Left lung (tissue), 10 donors: ENCODE results near the gene GRID1. TPM values are rescaled to one million over a fixed set of nuclear protein-coding genes. Genes with fewer than 3 reads are reported as not detected.

Experiments
- ATAC-seq: fragments of 200-7000 bp; cut with Tn5 transposase; one replicate; pipeline ENCODE4 v1.9.1; 2020; ENCODE audit warnings: moderate library complexity
- DNase-seq, 4 donors: peaks; one replicate each; pipeline ENCODE4 v3.0.0-alpha.2; 2013 to 2020
- H3K27ac ChIP-seq, 2 donors: fragments of 200-600 bp; sonication (generic) in 1 of 2; one replicate each; pipeline versions ENCODE4 v1.5.0 to v1.8.0; 2020 to 2021
- H3K27me3 ChIP-seq, 2 donors: fragments of 200-600 bp; sonication (generic) in 1 of 2; one replicate each; pipeline versions ENCODE4 v1.5.0 to v1.8.0; 2020 to 2021
- H3K36me3 ChIP-seq, 2 donors: fragments of 200-600 bp; sonication (generic) in 1 of 2; one replicate each; pipeline versions ENCODE4 v1.5.0 to v1.8.0; 2020 to 2021
- H3K4me1 ChIP-seq, 2 donors: fragments of 200-600 bp; one replicate each; pipeline ENCODE4 v1.8.0; 2021
- H3K4me3 ChIP-seq, 2 donors: fragments of 200-600 bp; sonication (generic) in 1 of 2; one replicate each; pipeline versions ENCODE4 v1.5.0 to v1.8.0; 2020 to 2021; ENCODE audit warnings: mild to moderate bottlenecking in 1 of 2
- H3K9me3 ChIP-seq, 2 donors: fragments of 200-600 bp; sonication (generic) in 1 of 2; one replicate each; pipeline versions ENCODE4 v1.5.0 to v1.8.0; 2020 to 2021
- intact Hi-C, 2 donors: fragments of 100-400 bp; cut with DNase I; formaldehyde crosslinking; loops; one replicate each; pipeline versions ENCODE4 v1.11.2 to v1.14.2; 2022
- polyA plus RNA-seq, 6 donors: library from polyadenylated mRNA; unstranded; fragments of 120-200 nt; gene quantifications; one replicate each; pipeline ENCODE4 v1.2.1, GENCODE V29; 2013; ENCODE audit not compliant: insufficient read length in 6 of 6
- total RNA-seq, 2 donors: library from RNA; stranded (reverse); fragmentation: NEBNext Ultra II Directional; extraction: Animal tissue kit (Norgen Biotek cat#: 25700); gene quantifications; one replicate each; pipeline ENCODE4 v1.2.1, GENCODE V29; 2021
- TF ChIP-seq, protein P1 (sequence below), 2 donors: fragments of 200-600 bp; sonication (generic) in 1 of 2; IDR thresholded peaks; one replicate each; pipeline versions ENCODE4 v1.5.0 to v1.8.0; 2021; ENCODE audit warnings: antibody characterized with exemption in 2 of 2
- donor health status: DM: no; HTN: yes; CAD: no.
- donor health status: DM: no; HTN: no; CAD: no.

Gene GRID1
- total and polyA plus RNA-seq, 8 donors = 0.81 to 2.6 (median 1.2) TPM

DNA sequence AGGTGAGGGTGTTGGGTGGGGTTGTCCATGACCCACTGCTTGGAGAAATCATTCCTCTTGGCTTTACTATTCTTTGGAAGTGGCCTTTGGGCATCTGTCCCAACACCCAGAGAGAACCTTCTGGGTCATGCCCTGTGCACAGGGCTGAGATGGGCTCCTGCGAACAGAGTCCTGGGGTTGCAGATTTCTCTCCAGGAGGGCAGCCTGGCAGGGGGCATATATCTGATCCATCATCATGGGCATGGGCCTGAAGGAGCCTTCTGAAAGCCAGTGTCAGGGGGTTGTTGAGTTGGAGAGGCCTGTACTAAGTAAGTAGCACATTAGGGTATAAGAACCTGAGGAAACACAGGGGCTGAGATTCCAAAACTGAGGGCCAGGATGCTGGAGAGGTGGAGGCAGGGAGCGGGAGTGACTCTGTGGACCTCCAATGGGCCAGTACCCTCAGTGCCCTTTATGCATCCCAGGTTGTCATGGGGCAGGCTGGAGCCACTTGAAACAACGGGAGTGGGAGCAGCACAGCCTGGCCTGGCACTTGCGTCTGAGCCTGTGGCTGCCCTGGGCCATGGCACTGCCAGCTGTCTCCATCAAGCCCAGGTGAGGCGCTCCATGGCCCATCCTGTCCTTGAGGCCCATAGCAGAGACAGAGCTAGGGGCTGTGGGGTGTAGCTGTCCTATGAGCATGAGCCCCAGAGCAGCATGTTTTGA lies 203.7 kb downstream of the GRID1 start:
- H3K4me1 ChIP-seq = no peaks in the 10 kb centered on the region
- no peak overlapping the region for H3K4me3 ChIP-seq
- DNase-seq (no peak), ATAC-seq (no peak)
- intact Hi-C loops = no loop called here
- TF ChIP-seq, protein P1, sequence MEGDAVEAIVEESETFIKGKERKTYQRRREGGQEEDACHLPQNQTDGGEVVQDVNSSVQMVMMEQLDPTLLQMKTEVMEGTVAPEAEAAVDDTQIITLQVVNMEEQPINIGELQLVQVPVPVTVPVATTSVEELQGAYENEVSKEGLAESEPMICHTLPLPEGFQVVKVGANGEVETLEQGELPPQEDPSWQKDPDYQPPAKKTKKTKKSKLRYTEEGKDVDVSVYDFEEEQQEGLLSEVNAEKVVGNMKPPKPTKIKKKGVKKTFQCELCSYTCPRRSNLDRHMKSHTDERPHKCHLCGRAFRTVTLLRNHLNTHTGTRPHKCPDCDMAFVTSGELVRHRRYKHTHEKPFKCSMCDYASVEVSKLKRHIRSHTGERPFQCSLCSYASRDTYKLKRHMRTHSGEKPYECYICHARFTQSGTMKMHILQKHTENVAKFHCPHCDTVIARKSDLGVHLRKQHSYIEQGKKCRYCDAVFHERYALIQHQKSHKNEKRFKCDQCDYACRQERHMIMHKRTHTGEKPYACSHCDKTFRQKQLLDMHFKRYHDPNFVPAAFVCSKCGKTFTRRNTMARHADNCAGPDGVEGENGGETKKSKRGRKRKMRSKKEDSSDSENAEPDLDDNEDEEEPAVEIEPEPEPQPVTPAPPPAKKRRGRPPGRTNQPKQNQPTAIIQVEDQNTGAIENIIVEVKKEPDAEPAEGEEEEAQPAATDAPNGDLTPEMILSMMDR (IDR thresholded peaks at IDR 0.05) = no peak
- no peaks in the 10 kb centered on the region for H3K9me3 ChIP-seq
- no peak overlapping the region for H3K27ac ChIP-seq
- H3K27me3 ChIP-seq = no peaks in the 10 kb centered on the region
- H3K36me3 ChIP-seq = no peaks in the 10 kb centered on the region

DNA sequence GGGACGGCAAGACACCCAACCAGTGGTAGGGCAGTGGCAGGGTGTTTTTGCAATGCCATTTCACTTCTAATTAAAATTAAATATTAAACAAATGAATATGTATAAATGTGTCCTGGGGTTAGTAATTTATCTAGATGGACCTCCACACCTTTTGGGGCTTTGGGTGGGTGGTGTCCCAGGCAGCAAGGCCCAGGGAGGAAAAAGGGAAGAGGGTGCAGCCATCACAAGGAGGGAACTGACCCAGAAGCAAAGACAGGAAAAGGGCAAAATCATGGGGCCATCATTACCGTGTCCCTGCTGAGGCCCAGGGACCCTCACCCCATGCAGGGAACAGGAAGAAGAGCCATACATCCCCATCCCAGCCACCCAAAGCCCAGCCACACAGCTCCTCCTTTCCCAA lies 204.6 kb downstream of the GRID1 start:
- no peak overlapping the region for H3K4me3 ChIP-seq
- TF ChIP-seq, protein P1 (IDR thresholded peaks at IDR 0.05) = no peak
- H3K4me1 ChIP-seq = no peaks in the 10 kb centered on the region
- intact Hi-C loops = no loop called here
- no peak for DNase-seq
- no peaks in the 10 kb centered on the region for H3K27me3 ChIP-seq
- H3K36me3 ChIP-seq = no peaks in the 10 kb centered on the region
- ATAC-seq = no peak
- no peaks in the 10 kb centered on the region for H3K9me3 ChIP-seq
- no peak overlapping the region for H3K27ac ChIP-seq

DNA sequence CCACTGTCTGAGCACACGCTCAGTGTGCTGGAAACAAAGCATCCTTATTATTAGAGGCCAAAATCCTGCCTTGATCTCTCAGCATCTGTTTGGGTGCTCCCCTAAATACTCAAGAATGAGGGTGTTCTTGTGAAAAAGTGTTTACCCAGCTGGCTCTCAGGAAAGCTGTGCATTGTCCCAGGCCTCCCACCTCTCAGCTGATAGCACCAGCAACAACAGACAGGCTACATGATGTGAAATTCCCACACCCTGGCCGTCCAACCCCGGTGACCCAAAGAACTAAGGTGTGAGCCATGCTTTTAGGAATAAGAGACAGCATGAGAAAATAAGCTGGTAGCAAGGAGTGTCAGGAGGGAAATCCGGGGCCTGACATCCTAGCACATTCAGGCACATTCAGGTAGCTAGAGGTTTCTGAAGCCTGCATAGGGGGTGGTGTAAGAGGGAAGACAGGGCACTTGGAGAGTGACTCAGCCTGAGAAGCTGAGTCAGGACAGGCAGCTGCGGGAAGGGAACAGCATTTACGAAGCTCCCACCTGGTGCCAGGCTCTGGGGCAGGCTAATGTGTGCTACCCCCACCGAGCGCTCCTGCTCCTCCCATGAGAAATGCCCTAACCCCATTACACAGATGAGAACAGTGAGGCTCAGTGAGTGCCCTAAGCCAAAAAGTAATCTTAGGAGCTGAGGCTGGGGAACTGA lies 205.6 kb downstream of the GRID1 start:
- no peak overlapping the region for H3K27ac ChIP-seq
- H3K36me3 ChIP-seq = no peaks in the 10 kb centered on the region
- intact Hi-C loops = no loop called here
- H3K4me1 ChIP-seq = no peaks in the 10 kb centered on the region
- H3K27me3 ChIP-seq = no peaks in the 10 kb centered on the region
- DNase-seq (no peak), ATAC-seq (no peak)
- H3K9me3 ChIP-seq = no peaks in the 10 kb centered on the region
- H3K4me3 ChIP-seq = no peak overlapping the region
- TF ChIP-seq, protein P1 (IDR thresholded peaks at IDR 0.05) = no peak

DNA sequence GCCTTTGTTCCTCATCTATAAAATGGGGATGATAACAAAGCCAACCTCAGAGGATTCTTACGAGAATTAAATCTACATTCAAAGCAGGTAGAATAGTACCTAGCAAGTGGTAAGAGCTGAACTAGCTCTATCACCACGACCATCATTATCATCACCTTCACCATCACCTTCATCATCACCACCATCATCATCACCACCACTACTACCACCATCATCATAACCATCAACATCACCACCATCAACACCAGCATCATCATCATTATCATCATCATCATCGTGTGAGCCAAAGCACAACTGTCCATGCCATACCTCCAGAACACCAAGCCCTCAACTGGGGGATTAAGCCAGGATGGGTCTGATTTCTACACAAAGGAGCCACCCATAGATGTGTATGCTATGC lies 206.8 kb downstream of the GRID1 start:
- no peak for ATAC-seq
- no peak for DNase-seq
- intact Hi-C loops = no loop called here
- Histone ChIP-seq H3K36me3 (no peaks in the 10 kb centered on the region), H3K27ac (no peak overlapping the region), H3K27me3 (no peaks in the 10 kb centered on the region), H3K9me3 (no peaks in the 10 kb centered on the region), H3K4me3 (no peak overlapping the region), H3K4me1 (no peaks in the 10 kb centered on the region)
- TF ChIP-seq, protein P1 (IDR thresholded peaks at IDR 0.05) = no peak

DNA sequence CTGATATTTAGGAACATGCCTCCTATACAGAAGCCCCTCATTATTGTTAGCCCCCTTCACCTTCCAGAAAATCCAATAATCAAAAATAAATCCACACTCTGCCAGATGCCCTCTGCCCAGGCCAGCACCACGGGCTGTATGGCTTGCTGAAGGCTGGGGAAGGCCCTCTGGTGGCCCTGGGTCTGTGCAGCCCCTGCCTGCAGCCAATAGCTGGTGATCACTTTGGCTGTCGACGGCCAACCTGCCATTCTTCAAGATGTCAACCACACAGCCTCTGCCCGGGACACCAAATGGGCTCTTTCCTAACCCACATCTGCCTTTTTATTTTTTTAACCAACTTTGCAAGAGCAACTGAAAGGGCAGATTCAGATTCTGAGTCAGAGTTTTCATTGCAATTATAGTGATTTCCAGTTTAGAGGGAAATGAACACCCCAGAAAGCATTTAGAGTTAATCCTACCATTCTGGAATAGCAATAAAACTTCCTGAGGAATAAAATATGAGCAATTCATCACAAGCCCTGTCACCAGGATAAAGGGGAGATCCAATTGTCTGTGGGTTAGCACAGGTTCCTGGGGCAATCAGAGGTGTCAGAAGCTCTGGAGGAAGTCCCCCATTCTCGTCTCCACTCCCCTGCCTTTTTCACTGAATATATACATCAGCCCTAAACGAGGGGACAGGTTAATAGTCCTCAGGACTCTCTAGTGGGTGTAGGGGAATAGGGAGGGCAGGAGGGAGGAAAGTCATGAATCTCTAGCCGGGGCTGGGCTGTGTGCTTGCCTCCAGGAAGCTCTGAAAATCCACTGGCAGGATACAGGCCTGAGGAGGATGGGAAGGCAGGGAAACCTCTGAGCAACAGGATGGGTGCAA lies 211.3 kb downstream of the GRID1 start:
- no peaks in the 10 kb centered on the region for H3K27me3 ChIP-seq
- no peak overlapping the region for H3K27ac ChIP-seq
- no peaks in the 10 kb centered on the region for H3K36me3 ChIP-seq
- no peak for DNase-seq
- ATAC-seq = no peak
- no peak overlapping the region for H3K4me3 ChIP-seq
- no peaks in the 10 kb centered on the region for H3K9me3 ChIP-seq
- TF ChIP-seq, protein P1 (IDR thresholded peaks at IDR 0.05) = no peak
- no peaks in the 10 kb centered on the region for H3K4me1 ChIP-seq
- intact Hi-C loops = no loop called here
